PC-9 (cell line): ENCODE measurements around the gene DUS2. TPM values are rescaled to one million over a fixed set of nuclear protein-coding genes. Genes with fewer than 3 reads are reported as not detected.

Experiments used
- BruUV-seq: library from RNA; stranded (reverse); fragments of 400-500 nt; replicated peaks from 2 replicates; lab custom pipeline; 2021; lab: Mats Ljungman, UMichigan
- CTCF ChIA-PET: fragments of 300-600 bp; sonication (Branson Sonifier 250); formaldehyde crosslinking; loops from one replicate; lab custom pipeline; 2022; ENCODE audit warnings: antibody characterized with exemption; lab: Charles Lee
- POLR2A ChIA-PET: fragments of 300-600 bp; sonication (Branson Sonifier 250); formaldehyde crosslinking; loops from one replicate; lab custom pipeline; 2022; ENCODE audit warnings: antibody characterized with exemption; ENCODE audit not compliant: unreplicated experiment; lab: Charles Lee
- DNase-seq, 2 experiments: peaks; one replicate each; pipeline versions ENCODE4 v3.0.0 to v3.0.0-alpha.2; 2015 to 2022; ENCODE audit warnings: mixed read lengths in 1 of 2
- H2AFZ ChIP-seq: fragments of 200-600 bp; sonication (generic); 2 replicates; pipeline ENCODE4 v1.8.1; 2017; ENCODE audit warnings: antibody characterized with exemption
- H3F3A ChIP-seq: fragments of 200-600 bp; sonication (generic); 2 replicates; pipeline ENCODE4 v1.8.1; 2017; ENCODE audit warnings: antibody characterized with exemption, mild to moderate bottlenecking, low read depth; ENCODE audit not compliant: insufficient read depth
- H3K27ac ChIP-seq: fragments of 200-600 bp; sonication (generic); 2 replicates; pipeline ENCODE4 v1.6.1; 2016; ENCODE audit warnings: mixed run types
- H3K27me3 ChIP-seq: fragments of 200-600 bp; sonication (generic); 2 replicates; pipeline ENCODE4 v1.6.1; 2016; ENCODE audit warnings: low read depth, mixed run types; ENCODE audit not compliant: insufficient read depth
- H3K36me3 ChIP-seq: fragments of 200-600 bp; sonication (generic); 2 replicates; pipeline ENCODE4 v1.6.1; 2016; ENCODE audit warnings: low read depth, mixed run types
- H3K4me1 ChIP-seq: fragments of 200-600 bp; sonication (generic); replicated peaks from 2 replicates; pipeline ENCODE4 v1.6.1; 2016; ENCODE audit warnings: mixed run types; ENCODE audit not compliant: insufficient read depth
- H3K4me2 ChIP-seq: fragments of 200-600 bp; sonication (generic); 2 replicates; pipeline ENCODE4 v1.6.1; 2017; ENCODE audit warnings: mixed run types
- H3K4me3 ChIP-seq: fragments of 200-600 bp; sonication (generic); 2 replicates; pipeline ENCODE4 v1.6.1; 2016; ENCODE audit warnings: mixed run types
- H3K79me2 ChIP-seq: fragments of 200-600 bp; sonication (generic); 2 replicates; pipeline ENCODE4 v1.6.1; 2017; ENCODE audit warnings: low read depth, mixed run types
- H3K9me2 ChIP-seq: fragments of 200-600 bp; sonication (generic); 2 replicates; pipeline ENCODE4 v1.8.1; 2017; ENCODE audit warnings: mild to moderate bottlenecking; ENCODE audit not compliant: insufficient read depth
- H3K9me3 ChIP-seq: fragments of 200-600 bp; sonication (generic); 2 replicates; pipeline ENCODE4 v1.8.1; 2016; ENCODE audit warnings: low read depth; ENCODE audit not compliant: insufficient read depth
- H4K20me1 ChIP-seq: fragments of 200-600 bp; sonication (generic); 2 replicates; pipeline ENCODE4 v1.8.1; 2017; ENCODE audit not compliant: insufficient read depth
- CTCF ChIP-seq: fragments of 200-600 bp; sonication (generic); conservative IDR thresholded peaks from 2 replicates; pipeline ENCODE4 v1.6.1; 2017; ENCODE audit warnings: mixed run types, antibody characterized with exemption, mild to moderate bottlenecking, moderate library complexity
- EZH2 ChIP-seq: fragments of 200-600 bp; sonication (generic); IDR thresholded peaks from 2 replicates; pipeline ENCODE4 v1.8.0; 2017; ENCODE audit warnings: antibody characterized with exemption, low read depth
- intact Hi-C: fragments of 100-400 bp; cut with micrococcal nuclease; formaldehyde crosslinking; loops from one replicate; pipeline ENCODE4 v1.10.0; 2022; ENCODE audit not compliant: unreplicated experiment
- total RNA-seq: library from RNA; stranded (reverse); gene quantifications from 2 replicates; pipeline ENCODE4 v1.2.3, GENCODE V29; 2021

DUS2 gene
- total RNA-seq, 1 experiment from 2014 or later: 29.7 TPM

DNA sequence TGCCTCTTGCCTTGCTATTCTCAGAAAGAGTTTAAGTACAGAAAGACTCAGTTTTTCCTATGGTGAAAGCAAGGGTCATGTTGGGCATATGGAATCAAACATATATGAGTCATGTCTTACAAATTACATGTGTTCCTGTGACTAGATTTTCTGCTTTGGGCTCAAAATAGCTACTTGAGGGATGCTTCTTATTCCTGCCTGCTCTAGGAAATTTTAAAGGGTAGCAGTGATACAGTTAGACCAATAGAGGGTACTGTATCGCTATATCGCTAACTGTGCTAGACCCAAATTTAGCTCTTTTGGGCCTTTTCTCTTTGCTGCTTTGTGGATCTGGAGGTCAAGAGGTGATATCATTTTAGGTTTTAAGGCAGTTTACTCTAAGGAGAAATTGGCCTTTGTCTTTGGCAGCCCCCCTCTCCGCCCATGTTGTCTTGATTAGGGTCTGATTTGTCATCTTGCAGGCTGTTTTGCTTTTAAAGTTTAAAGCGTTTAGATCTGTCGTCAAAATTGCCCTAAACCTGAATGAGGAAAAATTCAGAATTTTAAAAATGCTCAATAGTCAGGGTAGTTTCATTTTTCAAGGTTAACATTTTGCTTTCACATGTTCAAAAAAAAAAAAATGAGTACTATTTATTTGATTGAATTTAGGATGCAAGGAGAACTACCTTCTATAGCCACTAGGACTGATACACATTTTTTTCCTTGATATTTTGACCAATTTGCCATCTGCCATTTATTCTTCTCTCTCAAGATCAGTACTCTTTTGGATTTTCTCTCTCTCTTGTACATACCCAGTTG lies 70.9 kb downstream of the DUS2 start:
- DNase-seq: no peak
- intact Hi-C loops: loop anchor here (10.0 kb wide), 1 partner anchor 51 kb away; no protein-coding TSS in a partner anchor
- TF ChIP-seq CTCF (peak; percentile 49), EZH2 (no peak)
- H3K4me3 ChIP-seq: no peak overlapping the region
- H3K27ac ChIP-seq: no peak overlapping the region
- H4K20me1 ChIP-seq: no peaks in the 10 kb centered on the region; the same call in none of the 2 replicates
- peaks cover 12% of the 10 kb centered on the region; the same call in 1 of the 2 replicates for H3K4me1 ChIP-seq
- ChIA-PET CTCF (interaction anchor here (0.6 kb wide), 1 partner anchor 29 kb away, joined by 7 read pairs; no protein-coding TSS in a partner anchor), POLR2A (interaction anchor here (0.6 to 0.8 kb wide), 2 partner anchors 10 to 143 kb away, joined by 5 to 8 read pairs; no protein-coding TSS in a partner anchor)
- peaks cover 13% of the 10 kb centered on the region; the same call in 1 of the 2 replicates for H3F3A ChIP-seq
- no peak overlapping the region for H3K4me2 ChIP-seq
- peaks cover 90% of the 10 kb centered on the region for H3K79me2 ChIP-seq
- no peaks in the 10 kb centered on the region for H3K36me3 ChIP-seq
- no peak overlapping the region for H2AFZ ChIP-seq
- no TSS peak for BruUV-seq
- H3K9me3 ChIP-seq: no peaks in the 10 kb centered on the region
- no peaks in the 10 kb centered on the region for H3K9me2 ChIP-seq
- H3K27me3 ChIP-seq: no peaks in the 10 kb centered on the region

DNA sequence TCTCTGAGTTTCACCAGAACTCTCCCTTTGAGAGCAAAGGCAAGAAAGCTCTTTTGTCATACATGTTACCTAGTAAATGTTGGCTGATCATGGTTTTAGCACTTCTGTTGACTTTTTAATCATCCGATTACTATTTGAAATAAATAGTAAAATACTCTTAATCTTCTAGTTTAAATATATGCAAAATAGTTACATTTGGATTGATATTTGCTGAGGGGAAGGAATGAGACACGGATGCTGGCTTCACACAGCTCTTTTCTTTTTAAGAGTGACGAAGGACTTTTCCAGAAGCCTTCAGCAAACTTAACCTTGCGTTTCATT lies 71.5 kb downstream of the DUS2 start:
- intact Hi-C loops: loop anchor here (10.0 kb wide), 1 partner anchor 50 kb away; no protein-coding TSS in a partner anchor

More for the DNA sequence above, 71.5 kb downstream of the DUS2 start:
- no peaks in the 10 kb centered on the region for H3K36me3 ChIP-seq
- CTCF ChIA-PET: no interaction called here
- H3K4me3 ChIP-seq: no peak overlapping the region
- no peaks in the 10 kb centered on the region; the same call in none of the 2 replicates for H4K20me1 ChIP-seq
- peaks cover 87% of the 10 kb centered on the region for H3K79me2 ChIP-seq
- no peaks in the 10 kb centered on the region for H3K9me2 ChIP-seq
- no peak overlapping the region for H3K4me2 ChIP-seq
- no peak overlapping the region for H2AFZ ChIP-seq
- H3F3A ChIP-seq: peaks cover 13% of the 10 kb centered on the region; the same call in 1 of the 2 replicates
- H3K27ac ChIP-seq: no peak overlapping the region
- TF ChIP-seq EZH2 (no peak), CTCF (peak; percentile 12; the same call in 1 of the 2 replicates)
- H3K9me3 ChIP-seq: no peaks in the 10 kb centered on the region
- BruUV-seq: no TSS peak
- no peaks in the 10 kb centered on the region for H3K27me3 ChIP-seq
- no peak for DNase-seq
- peaks cover 12% of the 10 kb centered on the region; the same call in 1 of the 2 replicates for H3K4me1 ChIP-seq
- POLR2A ChIA-PET: no interaction called here
